GM19239 (cell line): ENCODE data around the gene FAM117B.
"Not testable (repeated sequence)": the region's sequence is repeated elsewhere in the genome, so short reads cannot be mapped to it uniquely, and the experiment has no call there.

ENCODE experiments used
- DNase-seq: peaks from one replicate; pipeline ENCODE4 v3.0.0; 2011; ENCODE audit warnings: low spot score; ENCODE audit not compliant: insufficient read length
- FAIRE-seq: peaks from 2 replicates; lab custom pipeline; 2011; peaks lifted over from hg19 to GRCh38; lab: Jason Lieb, UNC

FAM117B gene

GRCh38 chr2:202635428-202636212, 851 bp downstream of the FAM117B start:
- DNase-seq (peak; percentile 79), FAIRE-seq (peak; percentile 100)

GRCh38 chr2:202636213-202636513, 1.4 kb downstream of the FAM117B start:
- FAIRE-seq (no peak), DNase-seq (no peak)

- no peak for DNase-seq
- no peak for FAIRE-seq
Measured at GRCh38 chr2:202638721-202639120, 4.0 kb downstream of the FAM117B start.

- FAIRE-seq (no peak), DNase-seq (no peak)
Measured at GRCh38 chr2:202639231-202639630, 4.5 kb downstream of the FAM117B start.

- DNase-seq = no peak
- peak; percentile 28 for FAIRE-seq
Measured at GRCh38 chr2:202642567-202642966, 7.8 kb downstream of the FAM117B start.

GRCh38 chr2:202643012-202643858, 8.5 kb downstream of the FAM117B start:
- FAIRE-seq (peak; percentile 81), DNase-seq (no peak)

- DNase-seq (no peak), FAIRE-seq (no peak)
Measured at GRCh38 chr2:202652119-202652518, 17.4 kb downstream of the FAM117B start.

GRCh38 chr2:202653890-202654289, 19.1 kb downstream of the FAM117B start:
- no peak for FAIRE-seq
- DNase-seq = no peak

- no peak for DNase-seq
- FAIRE-seq = no peak
Measured at GRCh38 chr2:202657876-202658275, 23.1 kb downstream of the FAM117B start.

GRCh38 chr2:202660796-202661195, 26.0 kb downstream of the FAM117B start:
- FAIRE-seq = no peak

GRCh38 chr2:202669841-202670240, 35.1 kb downstream of the FAM117B start:
- DNase-seq (no peak), FAIRE-seq (peak; percentile 92)

More at GRCh38 chr2:202660796-202661195, 26.0 kb downstream of the FAM117B start:
- DNase-seq = no peak

GRCh38 chr2:202671317-202672035, 36.7 kb downstream of the FAM117B start:
- FAIRE-seq = peak; percentile 76
- no peak for DNase-seq

- FAIRE-seq, DNase-seq: not testable (repeated sequence)
Measured at GRCh38 chr2:202675097-202675496, 40.3 kb downstream of the FAM117B start.

GRCh38 chr2:202679980-202680379, 45.2 kb downstream of the FAM117B start:
- FAIRE-seq (no peak), DNase-seq (no peak)

- no peak for FAIRE-seq
- DNase-seq = no peak
Measured at GRCh38 chr2:202680512-202680911, 45.7 kb downstream of the FAM117B start.

GRCh38 chr2:202681688-202682205, 47.0 kb downstream of the FAM117B start:
- no peak for FAIRE-seq
- DNase-seq = no peak

- no peak for DNase-seq
- no peak for FAIRE-seq
Measured at GRCh38 chr2:202682274-202682673, 47.5 kb downstream of the FAM117B start.

- FAIRE-seq = no peak
- no peak for DNase-seq
Measured at GRCh38 chr2:202687276-202687675, 52.5 kb downstream of the FAM117B start.

- DNase-seq (no peak), FAIRE-seq (no peak)
Measured at GRCh38 chr2:202689459-202689858, 54.7 kb downstream of the FAM117B start.

GRCh38 chr2:202689898-202690297, 55.1 kb downstream of the FAM117B start:
- DNase-seq (no peak), FAIRE-seq (no peak)
